Vagina (tissue), 2 donors: ENCODE results near the gene DAPP1.

ENCODE experiments used
- POLR2A ChIP-seq, 2 donors: fragments of 450-650 bp; IDR thresholded peaks; one replicate each; pipeline ENCODE4 v1.6.1; 2017; ENCODE audit warnings: antibody characterized with exemption in 2 of 2, mild to moderate bottlenecking in 2 of 2, moderate library complexity in 2 of 2
- POLR2AphosphoS5 ChIP-seq, 2 donors: sonication (generic); formaldehyde crosslinking; IDR thresholded peaks; one replicate each; pipeline ENCODE4 v1.9.0; 2017; ENCODE audit warnings: antibody characterized with exemption in 2 of 2, mild to moderate bottlenecking in 2 of 2, low read depth in 1 of 2; ENCODE audit not compliant: insufficient read depth in 1 of 2
- TF ChIP-seq, protein P1 (sequence below), 3 experiments: fragments of 450-650 bp in 2 of 3; fragments of 200-600 bp in 1 of 3; sonication (generic) in 1 of 3; IDR thresholded peaks; one replicate each; pipeline ENCODE4 v1.5.1; 2017 to 2019; ENCODE audit warnings: antibody characterized with exemption in 3 of 3, mild to moderate bottlenecking in 2 of 3, moderate library complexity in 2 of 3

DNA sequence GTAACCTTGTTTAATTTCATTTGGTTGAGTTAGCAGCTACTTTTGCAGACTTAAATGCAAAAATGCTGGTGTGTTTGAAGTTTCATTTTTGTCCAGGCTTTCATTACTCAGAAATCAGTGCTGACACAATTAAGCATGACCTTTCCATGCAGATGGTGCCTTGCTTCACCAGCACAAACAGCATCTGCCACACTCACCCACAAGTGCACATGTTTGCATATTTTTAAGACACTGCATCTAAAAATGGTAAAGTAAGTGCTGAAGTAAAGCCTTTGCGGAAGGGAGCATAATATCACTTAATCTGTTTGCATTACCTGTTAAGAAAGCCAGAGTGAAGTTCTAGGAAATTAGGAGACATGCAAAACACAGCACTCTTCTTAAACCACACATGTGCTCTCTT, 7.3 kb upstream of the DAPP1 start:
- TF ChIP-seq, protein P1, sequence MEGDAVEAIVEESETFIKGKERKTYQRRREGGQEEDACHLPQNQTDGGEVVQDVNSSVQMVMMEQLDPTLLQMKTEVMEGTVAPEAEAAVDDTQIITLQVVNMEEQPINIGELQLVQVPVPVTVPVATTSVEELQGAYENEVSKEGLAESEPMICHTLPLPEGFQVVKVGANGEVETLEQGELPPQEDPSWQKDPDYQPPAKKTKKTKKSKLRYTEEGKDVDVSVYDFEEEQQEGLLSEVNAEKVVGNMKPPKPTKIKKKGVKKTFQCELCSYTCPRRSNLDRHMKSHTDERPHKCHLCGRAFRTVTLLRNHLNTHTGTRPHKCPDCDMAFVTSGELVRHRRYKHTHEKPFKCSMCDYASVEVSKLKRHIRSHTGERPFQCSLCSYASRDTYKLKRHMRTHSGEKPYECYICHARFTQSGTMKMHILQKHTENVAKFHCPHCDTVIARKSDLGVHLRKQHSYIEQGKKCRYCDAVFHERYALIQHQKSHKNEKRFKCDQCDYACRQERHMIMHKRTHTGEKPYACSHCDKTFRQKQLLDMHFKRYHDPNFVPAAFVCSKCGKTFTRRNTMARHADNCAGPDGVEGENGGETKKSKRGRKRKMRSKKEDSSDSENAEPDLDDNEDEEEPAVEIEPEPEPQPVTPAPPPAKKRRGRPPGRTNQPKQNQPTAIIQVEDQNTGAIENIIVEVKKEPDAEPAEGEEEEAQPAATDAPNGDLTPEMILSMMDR (IDR thresholded peaks at IDR 0.05), result no peak
- TF ChIP-seq POLR2A (IDR thresholded peaks at IDR 0.05) (no peak), POLR2AphosphoS5 (IDR thresholded peaks at IDR 0.05; ENCODE audit: insufficient read depth in 1 of 2, low read depth in 1 of 2) (no peak)
